ENCODE results near the gene ERICH6. TPM values are rescaled to one million over a fixed set of nuclear protein-coding genes. Genes with fewer than 3 reads are reported as not detected.

The ERICH6 gene
- total RNA-seq, 1 donor from 2014 or later: not detected

DNA sequence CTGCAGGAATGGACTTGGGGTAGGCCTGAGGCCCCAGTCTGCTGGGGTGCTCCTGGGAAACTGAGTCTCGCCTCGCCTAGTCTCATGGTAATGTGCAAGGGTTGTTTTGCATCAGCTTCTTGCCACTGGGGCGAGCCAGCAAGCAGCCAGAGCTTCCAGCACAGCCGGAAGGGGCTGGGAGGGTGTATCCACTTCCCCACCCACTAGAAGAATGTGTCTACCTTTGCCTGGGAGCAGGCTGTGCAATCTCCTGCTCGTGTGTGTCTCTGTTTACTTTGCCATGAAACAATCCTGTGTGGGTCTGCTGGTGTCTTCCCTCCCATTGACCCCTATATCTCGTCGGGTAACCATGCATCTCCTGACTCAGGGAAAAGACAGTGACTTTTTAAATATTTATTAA, 21.8 kb upstream of the ERICH6 start:
- H3K27ac ChIP-seq: no peak overlapping the region
- no peak overlapping the region for H3K4me3 ChIP-seq
- no peaks in the 10 kb centered on the region for H3K27me3 ChIP-seq
- DNase-seq (ENCODE audit: low spot score in 2 of 2): no peak
- intact Hi-C loops (cut with DNase I): loop anchor here (10.0 kb wide), 1 partner anchor 359 kb away; the partner anchor contains the start of gene MED12L
- no peaks in the 10 kb centered on the region for H3K36me3 ChIP-seq
- no peak for TF ChIP-seq CTCF (IDR thresholded peaks at IDR 0.05)
- no peaks in the 10 kb centered on the region for H3K9me3 ChIP-seq
- no peaks in the 10 kb centered on the region for H3K4me1 ChIP-seq

DNA sequence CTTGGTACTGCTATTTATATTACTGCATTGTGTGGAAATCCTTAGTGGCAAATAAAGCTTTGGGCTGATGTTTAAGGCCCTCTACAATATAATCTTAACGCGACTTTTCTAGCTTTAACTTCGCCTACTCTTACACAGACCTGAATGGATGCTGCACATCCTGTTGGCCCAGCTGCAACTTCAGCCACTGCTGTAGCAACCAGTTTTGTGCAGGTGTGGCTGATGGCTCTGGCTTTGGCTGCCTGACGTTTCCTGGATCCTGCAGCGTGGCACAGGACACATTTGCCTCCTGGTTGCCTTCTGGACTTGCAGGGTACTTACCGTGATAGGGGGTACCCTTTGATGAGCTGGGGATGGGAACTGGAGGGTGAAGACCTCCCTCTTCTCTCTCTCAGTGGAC, 20.2 kb upstream of the ERICH6 start:
- TF ChIP-seq CTCF (IDR thresholded peaks at IDR 0.05): no peak
- no peak overlapping the region for H3K27ac ChIP-seq
- intact Hi-C loops (cut with DNase I): loop anchor here (5.0 to 10.0 kb wide), 2 partner anchors 63 to 361 kb away; partner anchors contain the start of gene MED12L

DNA sequence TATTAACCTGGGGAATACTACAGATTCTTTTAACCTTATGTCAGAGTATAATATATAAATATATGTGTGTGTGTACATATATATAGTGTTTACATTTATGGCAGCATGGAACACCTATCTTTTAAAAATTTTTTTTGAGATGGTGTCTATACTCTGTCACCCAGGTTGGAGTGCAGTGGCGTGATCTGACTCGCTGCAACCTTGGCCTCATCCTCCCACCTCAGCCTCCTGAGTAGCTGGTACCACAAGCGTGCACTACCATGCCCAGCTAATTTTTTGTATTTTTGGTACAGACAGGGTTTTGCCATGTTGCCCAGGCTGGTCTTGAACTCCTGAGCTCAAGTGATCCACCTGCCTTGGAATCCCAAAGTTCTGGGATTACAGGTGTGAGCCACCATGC, 18.5 kb upstream of the ERICH6 start:
- no peaks in the 10 kb centered on the region for H3K36me3 ChIP-seq
- H3K4me3 ChIP-seq: no peak overlapping the region
- TF ChIP-seq CTCF (IDR thresholded peaks at IDR 0.05): no peak
- no peak for DNase-seq (ENCODE audit: low spot score in 2 of 2)
- intact Hi-C loops (cut with DNase I): loop anchor here (1.0 to 10.0 kb wide), 3 partner anchors 65 to 424 kb away; partner anchors contain the start of gene MED12L
- no peak overlapping the region for H3K27ac ChIP-seq
- no peaks in the 10 kb centered on the region for H3K9me3 ChIP-seq
- no peaks in the 10 kb centered on the region for H3K4me1 ChIP-seq
- H3K27me3 ChIP-seq: no peaks in the 10 kb centered on the region

More for the DNA sequence above, 20.2 kb upstream of the ERICH6 start:
- Histone ChIP-seq H3K9me3 (no peaks in the 10 kb centered on the region), H3K36me3 (no peaks in the 10 kb centered on the region), H3K4me3 (no peak overlapping the region), H3K4me1 (no peaks in the 10 kb centered on the region), H3K27me3 (no peaks in the 10 kb centered on the region)
- DNase-seq (ENCODE audit: low spot score in 2 of 2): no peak

- Histone ChIP-seq H3K27me3 (no peaks in the 10 kb centered on the region), H3K27ac (no peak overlapping the region), H3K4me1 (no peaks in the 10 kb centered on the region), H3K4me3 (peak overlapping the region in 1 of 2 donors; percentile 30), H3K36me3 (no peaks in the 10 kb centered on the region), H3K9me3 (no peaks in the 10 kb centered on the region)
- intact Hi-C loops (cut with DNase I): loop anchor here (1.0 to 10.0 kb wide), 5 partner anchors 43 to 425 kb away; partner anchors contain the start of gene MED12L
- TF ChIP-seq CTCF (IDR thresholded peaks at IDR 0.05): peak; percentile 68 to 85 (median 68)
- no peak for DNase-seq (ENCODE audit: low spot score in 2 of 2)
Observed at GRCh38 chr3:150721285-150722130, 17.8 kb upstream of the ERICH6 start.

- H3K9me3 ChIP-seq: no peaks in the 10 kb centered on the region
- no peaks in the 10 kb centered on the region for H3K36me3 ChIP-seq
- intact Hi-C loops (cut with DNase I): loop anchor here (2.0 to 10.0 kb wide), 3 partner anchors 44 to 364 kb away; partner anchors contain the start of gene MED12L
- no peaks in the 10 kb centered on the region for H3K4me1 ChIP-seq
- H3K27ac ChIP-seq: no peak overlapping the region
- no peak overlapping the region for H3K4me3 ChIP-seq
- TF ChIP-seq CTCF (IDR thresholded peaks at IDR 0.05): no peak
- no peak for DNase-seq (ENCODE audit: low spot score in 2 of 2)
- H3K27me3 ChIP-seq: no peaks in the 10 kb centered on the region
Observed at GRCh38 chr3:150720444-150720843, 16.7 kb upstream of the ERICH6 start.
